H9 (cell line): Measurements from ENCODE around the gene ID4. TPM values are rescaled to one million over a fixed set of nuclear protein-coding genes. Genes with fewer than 3 reads are reported as not detected.

ENCODE experiments used
- DNase-seq: peaks from one replicate; pipeline ENCODE4 v3.0.0-alpha.2; 2017
- H2AFZ ChIP-seq: one replicate; pipeline ENCODE4 v1.6.1; 2013; ENCODE audit warnings: mild to moderate bottlenecking, low read length, control low read depth, moderate library complexity
- H2AK5ac ChIP-seq: 2 replicates; pipeline ENCODE4 v1.6.1; 2013; ENCODE audit warnings: low read length, control low read depth, mixed read lengths; ENCODE audit not compliant: insufficient read length
- H2BK120ac ChIP-seq: one replicate; pipeline ENCODE4 v1.6.1; 2013; ENCODE audit warnings: low read depth, mild to moderate bottlenecking, low read length, control low read depth, inconsistent platforms; ENCODE audit not compliant: poor library complexity, severe bottlenecking
- H2BK12ac ChIP-seq: 2 replicates; pipeline ENCODE4 v1.6.1; 2013; ENCODE audit warnings: low read length, control low read depth, mixed read lengths, low read depth; ENCODE audit not compliant: insufficient read length
- H2BK15ac ChIP-seq: 2 replicates; pipeline ENCODE4 v1.6.1; 2013; ENCODE audit warnings: low read depth, low read length, control low read depth
- H2BK20ac ChIP-seq: one replicate; pipeline ENCODE4 v1.6.1; 2013; ENCODE audit warnings: low read depth, mild to moderate bottlenecking, low read length, control low read depth, inconsistent platforms; ENCODE audit not compliant: poor library complexity, severe bottlenecking
- H2BK5ac ChIP-seq: 2 replicates; pipeline ENCODE4 v1.6.1; 2013; ENCODE audit warnings: low read length, control low read depth, mixed read lengths; ENCODE audit not compliant: insufficient read length
- H3K14ac ChIP-seq: 2 replicates; pipeline ENCODE4 v1.6.1; 2013; ENCODE audit warnings: low read length, control low read depth; ENCODE audit not compliant: insufficient read depth
- H3K18ac ChIP-seq: 2 replicates; pipeline ENCODE4 v1.6.1; 2013; ENCODE audit warnings: low read depth, mild to moderate bottlenecking, mixed read lengths, low read length, control low read depth; ENCODE audit not compliant: insufficient read length
- H3K23ac ChIP-seq: 2 replicates; pipeline ENCODE4 v1.6.1; 2013; ENCODE audit warnings: low read length, control low read depth, mixed read lengths, low read depth; ENCODE audit not compliant: insufficient read length
- H3K23me2 ChIP-seq: 2 replicates; pipeline ENCODE4 v1.6.1; 2013; ENCODE audit warnings: low read depth, mild to moderate bottlenecking, mixed read lengths, low read length, control low read depth; ENCODE audit not compliant: insufficient read length, poor library complexity, severe bottlenecking
- H3K27ac ChIP-seq: 2 replicates; pipeline ENCODE4 v1.5.1; 2013; ENCODE audit warnings: low read length, control low read depth, mixed read lengths, low read depth; ENCODE audit not compliant: insufficient read length
- H3K27me3 ChIP-seq: 2 replicates; pipeline ENCODE4 v1.6.1; 2013; ENCODE audit warnings: low read length, control low read depth, inconsistent platforms; ENCODE audit not compliant: insufficient read depth
- H3K4ac ChIP-seq: 2 replicates; pipeline ENCODE4 v1.6.1; 2013; ENCODE audit warnings: low read depth, mild to moderate bottlenecking, control low read depth, inconsistent platforms, low read length, moderate library complexity
- H3K4me1 ChIP-seq: 2 replicates; pipeline ENCODE4 v1.6.1; 2013; ENCODE audit warnings: low read length, control low read depth, inconsistent platforms; ENCODE audit not compliant: insufficient read depth
- H3K4me2 ChIP-seq: 2 replicates; pipeline ENCODE4 v1.6.1; 2013; ENCODE audit warnings: low read length, control low read depth, mixed read lengths; ENCODE audit not compliant: insufficient read length, insufficient read depth
- H3K56ac ChIP-seq: 2 replicates; pipeline ENCODE4 v1.6.1; 2013; ENCODE audit warnings: low read depth, mild to moderate bottlenecking, mixed read lengths, low read length, control low read depth; ENCODE audit not compliant: insufficient read length
- H3K79me1 ChIP-seq: 2 replicates; pipeline ENCODE4 v1.6.1; 2013; ENCODE audit warnings: low read depth, mild to moderate bottlenecking, moderate library complexity, low read length, control low read depth, inconsistent platforms; ENCODE audit not compliant: insufficient read depth, poor library complexity, severe bottlenecking
- H3K79me2 ChIP-seq: 2 replicates; pipeline ENCODE4 v1.6.1; 2013; ENCODE audit warnings: low read length, control low read depth, inconsistent platforms; ENCODE audit not compliant: insufficient read depth
- H3K9ac ChIP-seq: 2 replicates; pipeline ENCODE4 v1.6.1; 2013; ENCODE audit warnings: low read length, control low read depth, mixed read lengths; ENCODE audit not compliant: insufficient read length; ENCODE audit errors: extremely low read depth
- H3K9me3 ChIP-seq: one replicate; pipeline ENCODE4 v1.6.1; 2013; ENCODE audit warnings: low read depth, low read length, inconsistent platforms; ENCODE audit not compliant: control insufficient read depth
- H3T11ph ChIP-seq: one replicate; pipeline ENCODE4 v1.6.1; 2013; ENCODE audit warnings: mild to moderate bottlenecking, low read length, control low read depth, inconsistent platforms
- H4K20me1 ChIP-seq: one replicate; pipeline ENCODE4 v1.6.1; 2013; ENCODE audit not compliant: control insufficient read depth, insufficient read length, insufficient read depth
- H4K5ac ChIP-seq: 2 replicates; pipeline ENCODE4 v1.6.1; 2013; ENCODE audit warnings: low read depth, mild to moderate bottlenecking, mixed read lengths, low read length, control low read depth; ENCODE audit not compliant: insufficient read length
- H4K8ac ChIP-seq: replicated peaks from 2 replicates; pipeline ENCODE4 v1.6.1; 2013; ENCODE audit warnings: low read length, control low read depth, mixed read lengths, low read depth; ENCODE audit not compliant: insufficient read length
- H4K91ac ChIP-seq: 2 replicates; pipeline ENCODE4 v1.6.1; 2013; ENCODE audit warnings: low read depth, mild to moderate bottlenecking, moderate library complexity, mixed read lengths, low read length, control low read depth; ENCODE audit not compliant: insufficient read length
- H3K27ac Mint-ChIP-seq, 3 experiments: 2 replicates in 2 of 3; 3 replicates in 1 of 3; pipeline ENCODE4 v1.8.0; 2020 to 2021; ENCODE audit warnings: mixed read lengths in 3 of 3, mild to moderate bottlenecking in 1 of 3, moderate library complexity in 1 of 3
- H3K27me3 Mint-ChIP-seq: 2 replicates; pipeline ENCODE4 v1.8.0; 2021; ENCODE audit warnings: low read depth, mild to moderate bottlenecking, moderate library complexity, mixed read lengths
- H3K36me3 Mint-ChIP-seq, 3 experiments: 2 replicates in 2 of 3; 3 replicates in 1 of 3; pipeline ENCODE4 v1.8.0; 2020 to 2021; ENCODE audit warnings: low read depth in 3 of 3, mixed read lengths in 3 of 3; ENCODE audit not compliant: insufficient read depth in 1 of 3
- H3K4me1 Mint-ChIP-seq, 2 experiments: 2 replicates each; pipeline ENCODE4 v1.8.0; 2020; ENCODE audit warnings: mixed read lengths in 2 of 2
- H3K4me3 Mint-ChIP-seq, 2 experiments: 2 replicates in 1 of 2; 3 replicates in 1 of 2; pipeline ENCODE4 v1.8.0; 2020 to 2021; ENCODE audit warnings: mild to moderate bottlenecking in 2 of 2, mixed read lengths in 2 of 2, moderate library complexity in 1 of 2
- H3K9me3 Mint-ChIP-seq, 2 experiments: 2 replicates in 1 of 2; 3 replicates in 1 of 2; pipeline ENCODE4 v1.8.0; 2020; ENCODE audit warnings: mild to moderate bottlenecking in 2 of 2, mixed read lengths in 2 of 2, moderate library complexity in 1 of 2
- CTCF ChIP-seq: fragments of 200-600 bp; sonication (generic); conservative IDR thresholded peaks from 3 replicates; pipeline ENCODE4 v1.8.0; 2021; ENCODE audit warnings: antibody characterized with exemption, mild to moderate bottlenecking
- WGBS: extraction: QIAGEN DNeasy Blood & Tissue Kit; methylation state at CpG from one replicate; pipeline ENCODE4 v1.1.7; 2013; ENCODE audit warnings: missing lambda C conversion rate, low lambda C conversion rate, mixed read lengths; ENCODE audit not compliant: insufficient read length; ENCODE audit errors: extremely low coverage; 5-methylcytosine and 5-hydroxymethylcytosine counted together
- total RNA-seq: library from RNA; stranded (reverse); gene quantifications from 2 replicates; pipeline ENCODE4 v1.2.1, GENCODE V29; 2021

The ID4 gene
- total RNA-seq, 1 experiment from 2014 or later: 14.0 TPM

DNA sequence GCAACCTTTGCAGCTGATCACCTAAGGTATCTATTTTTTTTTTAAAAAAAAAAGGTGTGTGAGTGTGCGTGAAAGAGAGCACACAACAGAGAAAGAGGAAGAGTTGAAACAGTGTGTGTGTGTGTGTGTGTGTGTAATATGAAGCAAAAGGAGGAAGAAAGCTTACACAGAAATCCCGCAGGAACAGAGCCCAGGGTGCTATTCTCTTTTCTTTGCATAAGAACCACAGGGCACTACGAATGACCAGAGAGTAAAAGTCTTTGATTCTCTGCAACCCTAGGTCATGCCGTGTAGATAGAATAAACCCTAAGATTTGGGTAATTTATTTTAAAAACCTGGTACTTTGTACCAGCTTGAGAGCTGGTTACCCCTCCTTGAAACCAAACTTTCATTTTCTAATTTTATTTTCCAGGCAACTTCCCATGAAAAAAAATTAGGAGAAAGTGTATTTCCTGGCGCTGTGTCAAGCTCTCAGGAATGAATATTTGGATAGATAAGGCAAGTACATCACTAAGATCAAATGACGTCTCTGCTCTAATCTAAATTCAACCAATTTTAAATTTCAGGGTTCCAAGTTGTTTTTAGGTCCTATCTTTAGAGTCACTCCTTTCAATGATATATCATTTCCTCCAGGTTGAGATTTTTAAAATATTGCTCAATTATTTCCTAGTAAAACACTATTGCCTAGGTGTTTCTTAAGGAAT, 47.9 kb upstream of the ID4 start:
- Histone ChIP-seq H3K18ac (no peak overlapping the region), H3T11ph (no peak overlapping the region), H2AK5ac (no peak overlapping the region), H3K4me1 (no peaks in the 10 kb centered on the region), H3K4me2 (no peak overlapping the region), H3K9ac (no peak overlapping the region), H2AFZ (no peak overlapping the region), H3K4ac (no peak overlapping the region), H4K91ac (no peak overlapping the region), H3K9me3 (no peaks in the 10 kb centered on the region), H4K5ac (no peak overlapping the region), H4K20me1 (no peaks in the 10 kb centered on the region), H3K27ac (no peak overlapping the region), H3K23ac (no peak overlapping the region), H3K56ac (no peak overlapping the region), H3K27me3 (no peaks in the 10 kb centered on the region), H2BK12ac (no peak overlapping the region), H4K8ac (no peak overlapping the region), H2BK120ac (no peak overlapping the region), H3K23me2 (no peaks in the 10 kb centered on the region), H2BK15ac (no peak overlapping the region), H2BK5ac (no peak overlapping the region), H3K79me1 (no peaks in the 10 kb centered on the region), H3K14ac (no peak overlapping the region), H2BK20ac (no peak overlapping the region), H3K79me2 (no peaks in the 10 kb centered on the region; the same call in 1 of the 2 replicates)
- H3K27ac Mint-ChIP-seq: no peak overlapping the region
- no peak for TF ChIP-seq CTCF
- no peaks in the 10 kb centered on the region for H3K27me3 Mint-ChIP-seq
- no peak for DNase-seq
- H3K9me3 Mint-ChIP-seq: no peaks in the 10 kb centered on the region; a peak in 1 of 5 replicates
- H3K4me3 Mint-ChIP-seq: no peak overlapping the region
- H3K36me3 Mint-ChIP-seq: no peaks in the 10 kb centered on the region
- peaks cover 12% of the 10 kb centered on the region in 2 experiments for H3K4me1 Mint-ChIP-seq
- no CpG with 5 or more reads among the region's 6 CpGs for WGBS
